Right cardiac atrium (tissue), 5 donors: ENCODE data around the gene AHCYL1. TPM values are rescaled to one million over a fixed set of nuclear protein-coding genes. Genes with fewer than 3 reads are reported as not detected.
"Not testable (repeated sequence)": the region's sequence is repeated elsewhere in the genome, so short reads cannot be mapped to it uniquely, and the experiment has no call there.

Experiments
- ATAC-seq, 2 donors: fragments of 200-7000 bp; cut with Tn5 transposase; one replicate each; pipeline versions ENCODE4 v1.8.0 to v1.9.1; 2020; ENCODE audit warnings: moderate library complexity in 2 of 2, mild to moderate bottlenecking in 1 of 2
- DNase-seq, 3 donors: peaks; one replicate each; pipeline ENCODE4 v3.0.0-alpha.2; 2020
- H3K27ac ChIP-seq: one replicate; pipeline ENCODE4 v1.5.1; 2013; ENCODE audit warnings: mild to moderate bottlenecking, low read length, control low read depth, moderate library complexity
- H3K27me3 ChIP-seq: one replicate; pipeline ENCODE4 v1.6.1; 2013; ENCODE audit not compliant: control insufficient read depth, insufficient read depth
- H3K4me1 ChIP-seq: one replicate; pipeline ENCODE4 v1.6.1; 2013; ENCODE audit warnings: low read length; ENCODE audit not compliant: control insufficient read depth, insufficient read depth
- H3K4me3 ChIP-seq: one replicate; pipeline ENCODE4 v1.5.1; 2013; ENCODE audit warnings: low read length, control low read depth
- H3K9me3 ChIP-seq: one replicate; pipeline ENCODE4 v1.6.1; 2013; ENCODE audit warnings: low read length; ENCODE audit not compliant: control insufficient read depth
- WGBS: extraction: QIAGEN DNeasy Blood & Tissue Kit; methylation state at CpG from one replicate; pipeline ENCODE4 v1.1.7; 2013; 5-methylcytosine and 5-hydroxymethylcytosine counted together
- intact Hi-C, 4 donors: fragments of 100-400 bp; cut with DNase I; formaldehyde crosslinking; loops; one replicate each; pipeline versions ENCODE4 v1.11.0 to v1.14.0; 2022 to 2023
- polyA plus RNA-seq: library from polyadenylated mRNA; stranded (reverse); fragments of 200-250 nt; gene quantifications from one replicate; pipeline ENCODE4 v1.2.3, GENCODE V29; 2013
- total RNA-seq, 4 donors: library from RNA; stranded (reverse); fragmentation: NEBNext Ultra II Directional; extraction: Animal tissue kit (Norgen Biotek cat#: 25700); gene quantifications; one replicate each; pipeline ENCODE4 v1.2.1, GENCODE V29; 2021
- donor health status: healthy with polysubstance abuse.
- donor health status: DM: no; HTN: yes; CAD: no.
- donor health status: DM: no; HTN: no; CAD: no.
- donor health status: DM: no; HTN: yes; CAD: no; lungs with severe emphysema.
- donor health status: DM: yes; HTN: yes; CAD: no.

The AHCYL1 gene
- total and polyA plus RNA-seq, 5 donors = 27.7 to 49.6 (median 40.7) TPM

DNA sequence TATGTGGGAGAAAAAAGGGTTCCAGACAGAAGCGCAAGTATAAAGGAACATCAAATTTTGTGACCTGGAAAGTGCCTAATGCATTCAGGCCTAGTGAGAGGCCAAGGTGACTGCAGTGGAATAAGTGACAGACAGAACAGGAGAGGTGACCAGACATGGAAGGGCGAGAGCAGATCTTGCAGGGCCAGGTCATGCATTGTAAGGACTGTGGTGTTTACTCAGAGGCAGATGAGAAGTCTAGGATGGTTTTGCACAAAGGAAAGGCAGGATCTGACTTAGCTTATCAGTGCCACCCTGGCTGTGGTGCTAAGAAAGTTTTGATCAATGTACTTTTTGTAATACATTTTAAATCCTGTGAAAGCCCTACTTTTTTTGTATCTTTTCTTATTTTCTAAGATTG lies 34.1 kb upstream of the AHCYL1 start:
- no peak overlapping the region for H3K4me3 ChIP-seq
- DNase-seq (no peak), ATAC-seq (no peak)
- no peaks in the 10 kb centered on the region for H3K9me3 ChIP-seq
- WGBS = 93% methylated on average over 2 of the region's 2 CpGs
- intact Hi-C loops = no loop called here
- H3K4me1 ChIP-seq = peaks cover 1% of the 10 kb centered on the region
- no peak overlapping the region for H3K27ac ChIP-seq
- no peaks in the 10 kb centered on the region for H3K27me3 ChIP-seq

- H3K4me3 ChIP-seq, H3K4me1 ChIP-seq, intact Hi-C loops, H3K27ac ChIP-seq, ATAC-seq, H3K27me3 ChIP-seq, H3K9me3 ChIP-seq, DNase-seq: not testable (repeated sequence)
- WGBS = 96% methylated on average over 5 of the region's 5 CpGs
These were observed 33.1 kb upstream of the AHCYL1 start for GRCh38 chr1:109951501-109951900.

DNA sequence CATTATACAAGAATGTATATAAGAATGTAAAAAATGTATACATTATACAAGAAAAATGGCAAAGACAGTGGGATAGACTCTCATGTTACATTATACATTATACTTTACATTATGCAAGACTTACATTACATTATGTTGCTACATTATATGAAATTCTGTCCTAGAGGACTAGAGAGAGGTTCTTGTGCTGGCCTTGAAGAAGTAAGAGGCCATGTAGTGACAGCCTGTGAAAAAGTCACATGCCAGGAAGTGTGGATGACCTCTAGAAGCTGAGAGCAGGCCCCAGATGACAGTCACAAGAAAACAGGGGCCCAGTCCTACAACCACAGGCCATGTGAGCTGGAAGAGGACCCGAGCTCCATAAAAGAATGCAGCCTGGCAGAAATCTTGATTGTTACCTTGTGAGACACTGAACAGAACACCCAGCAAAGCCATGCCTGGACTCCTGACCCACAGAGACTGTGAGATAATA lies 30.5 kb upstream of the AHCYL1 start:
- Histone ChIP-seq H3K27me3 (no peaks in the 10 kb centered on the region), H3K4me3 (no peak overlapping the region), H3K27ac (peak overlapping the region; percentile 27), H3K4me1 (peaks cover 1% of the 10 kb centered on the region), H3K9me3 (no peaks in the 10 kb centered on the region)
- intact Hi-C loops = no loop called here
- DNase-seq = no peak
- WGBS = 29% methylated on average over 1 of the region's 1 CpG
- peak in 1 of 2 donors; percentile 29 for ATAC-seq

GRCh38 chr1:109959632-109959973 lies 25.0 kb upstream of the AHCYL1 start:
- WGBS = 31% methylated on average over 1 of the region's 1 CpG
- no peak overlapping the region for H3K4me3 ChIP-seq
- H3K9me3 ChIP-seq = no peaks in the 10 kb centered on the region
- no peaks in the 10 kb centered on the region for H3K27me3 ChIP-seq
- ATAC-seq = no peak
- no peak for DNase-seq
- no peaks in the 10 kb centered on the region for H3K4me1 ChIP-seq
- intact Hi-C loops = no loop called here
- no peak overlapping the region for H3K27ac ChIP-seq

GRCh38 chr1:109959974-109960744 lies 24.4 kb upstream of the AHCYL1 start:
- 59% methylated on average over 7 of the region's 7 CpGs for WGBS

DNA sequence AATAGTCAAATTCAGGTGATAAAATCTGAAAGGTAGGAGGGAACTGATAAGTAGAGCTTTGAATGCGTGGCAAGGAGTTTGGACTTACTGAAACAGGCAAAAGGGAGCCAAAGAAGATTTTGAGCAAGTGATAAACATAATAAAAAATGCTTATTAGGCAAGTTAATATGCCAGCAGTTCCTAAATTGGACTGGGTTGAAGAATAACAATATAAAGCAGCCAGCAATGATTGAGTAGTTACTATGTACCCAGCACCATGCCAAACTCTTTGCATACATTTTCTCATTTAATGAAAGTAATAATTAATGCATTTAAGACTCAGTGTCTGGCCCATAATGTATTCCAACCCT lies 23.8 kb upstream of the AHCYL1 start:
- ATAC-seq (no peak), DNase-seq (no peak)
- Histone ChIP-seq H3K27ac (no peak overlapping the region), H3K27me3 (no peaks in the 10 kb centered on the region), H3K9me3 (no peaks in the 10 kb centered on the region), H3K4me1 (no peaks in the 10 kb centered on the region), H3K4me3 (no peak overlapping the region)
- intact Hi-C loops = no loop called here
- WGBS = 78% methylated on average over 1 of the region's 1 CpG

More at GRCh38 chr1:109959974-109960744, 24.4 kb upstream of the AHCYL1 start:
- H3K27me3 ChIP-seq = no peaks in the 10 kb centered on the region
- no peak overlapping the region for H3K27ac ChIP-seq
- no peak overlapping the region for H3K4me3 ChIP-seq
- no peaks in the 10 kb centered on the region for H3K4me1 ChIP-seq
- no peaks in the 10 kb centered on the region for H3K9me3 ChIP-seq
- ATAC-seq (no peak), DNase-seq (no peak)
- intact Hi-C loops = no loop called here

- Histone ChIP-seq H3K4me3 (no peak overlapping the region), H3K4me1 (no peaks in the 10 kb centered on the region), H3K27ac (no peak overlapping the region), H3K9me3 (no peaks in the 10 kb centered on the region), H3K27me3 (no peaks in the 10 kb centered on the region)
- ATAC-seq = no peak
- no peak for DNase-seq
- intact Hi-C loops = no loop called here
- WGBS = 66% methylated on average over 1 of the region's 1 CpG
These were observed 20.7 kb upstream of the AHCYL1 start for GRCh38 chr1:109963864-109964263.

GRCh38 chr1:109969146-109969829 lies 15.3 kb upstream of the AHCYL1 start:
- Histone ChIP-seq H3K9me3 (no peaks in the 10 kb centered on the region), H3K27ac (no peak overlapping the region), H3K4me1 (no peaks in the 10 kb centered on the region), H3K27me3 (no peaks in the 10 kb centered on the region), H3K4me3 (no peak overlapping the region)
- ATAC-seq (no peak), DNase-seq (no peak)
- intact Hi-C loops = no loop called here
- WGBS = 87% methylated on average over 3 of the region's 3 CpGs

- 86% methylated on average over 3 of the region's 3 CpGs for WGBS
- Histone ChIP-seq H3K4me1 (no peaks in the 10 kb centered on the region), H3K9me3 (no peaks in the 10 kb centered on the region), H3K27me3 (no peaks in the 10 kb centered on the region), H3K4me3 (no peak overlapping the region), H3K27ac (no peak overlapping the region)
- DNase-seq (no peak), ATAC-seq (no peak)
- intact Hi-C loops = no loop called here
These were observed 14.7 kb upstream of the AHCYL1 start for GRCh38 chr1:109969907-109970306.

GRCh38 chr1:109971559-109971958 lies 13.0 kb upstream of the AHCYL1 start:
- WGBS = 44% methylated on average over 1 of the region's 1 CpG
- Histone ChIP-seq H3K9me3 (no peaks in the 10 kb centered on the region), H3K27ac (no peak overlapping the region), H3K4me1 (no peaks in the 10 kb centered on the region), H3K27me3 (no peaks in the 10 kb centered on the region), H3K4me3 (no peak overlapping the region)
- ATAC-seq = no peak
- DNase-seq = no peak
- intact Hi-C loops = no loop called here

GRCh38 chr1:109974191-109974590 lies 10.4 kb upstream of the AHCYL1 start:
- intact Hi-C loops = no loop called here
- H3K4me1 ChIP-seq = peaks cover 1% of the 10 kb centered on the region

More at GRCh38 chr1:109974191-109974590, 10.4 kb upstream of the AHCYL1 start:
- Histone ChIP-seq H3K9me3 (no peaks in the 10 kb centered on the region), H3K4me3 (no peak overlapping the region), H3K27ac (no peak overlapping the region), H3K27me3 (no peaks in the 10 kb centered on the region)
- DNase-seq = no peak
- WGBS = 96% methylated on average over 3 of the region's 3 CpGs
- no peak for ATAC-seq
